ENCODE results near the gene PSMG2.

Gene PSMG2

GRCh38 chr18:12767580-12768155 is 64.8 kb downstream of the PSMG2 start:
- DNase-seq = no peak

- no peak for DNase-seq
Observed at GRCh38 chr18:12768625-12769024, 65.8 kb downstream of the PSMG2 start.

DNA sequence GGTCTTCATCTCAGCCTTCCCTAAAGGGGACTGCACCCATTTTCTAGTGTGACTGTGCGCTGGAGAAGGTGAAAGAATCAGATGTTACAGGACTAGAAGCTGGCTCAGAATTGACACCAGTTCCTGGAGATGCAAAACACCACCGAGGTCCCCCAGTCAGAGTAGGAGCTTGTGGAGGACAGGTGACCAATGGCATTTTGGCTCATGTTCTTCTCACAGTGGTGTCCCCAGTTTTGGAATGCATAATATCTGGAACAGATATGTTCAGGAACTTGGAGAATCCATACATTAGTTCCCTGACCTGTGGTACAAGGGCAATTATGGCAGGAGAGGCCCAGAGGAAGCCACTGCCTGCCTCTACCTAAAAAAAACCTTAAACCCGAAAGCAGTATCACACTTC is 66.3 kb downstream of the PSMG2 start:
- DNase-seq = no peak

DNA sequence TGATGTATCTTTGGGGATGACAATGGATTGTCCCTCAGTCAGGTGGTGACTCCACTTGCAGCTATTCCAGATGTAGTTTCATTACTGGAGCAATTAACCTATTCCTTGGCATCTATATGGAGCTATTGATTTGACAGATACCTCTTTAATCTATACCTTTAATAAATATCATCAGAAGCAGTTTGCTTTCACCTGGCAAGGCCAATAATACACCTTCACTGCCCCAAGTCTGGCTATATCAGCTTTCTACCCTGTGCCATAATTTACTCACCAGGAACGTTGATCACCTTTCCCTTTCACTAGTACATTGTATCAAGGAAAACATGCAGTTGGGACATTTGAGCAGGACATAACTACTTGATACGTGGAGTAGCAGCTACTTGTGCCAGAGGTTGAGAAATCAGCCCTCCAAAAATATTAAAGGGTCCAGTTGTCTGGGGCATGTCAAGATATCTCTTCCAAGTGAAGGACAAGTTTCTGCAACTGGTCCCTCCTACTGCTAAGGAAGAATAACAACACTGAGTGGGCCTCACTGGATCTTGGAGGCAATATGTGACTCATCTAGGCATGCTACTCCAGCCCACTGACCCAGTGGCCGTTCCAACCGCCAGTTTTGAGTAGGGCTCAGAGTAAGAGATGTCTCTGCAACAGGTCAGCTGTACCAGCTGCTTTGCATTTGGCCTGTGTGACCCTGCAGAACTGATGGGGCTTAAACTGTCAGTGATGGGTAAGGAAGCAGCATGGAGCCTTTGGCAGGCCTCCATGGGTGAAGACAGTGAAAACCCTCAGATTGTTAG is 67.0 kb downstream of the PSMG2 start:
- no peak for DNase-seq

GRCh38 chr18:12770469-12771219 is 67.8 kb downstream of the PSMG2 start:
- DNase-seq = no peak

- DNase-seq = no peak
Observed at GRCh38 chr18:12772111-12772510, 69.3 kb downstream of the PSMG2 start.

DNA sequence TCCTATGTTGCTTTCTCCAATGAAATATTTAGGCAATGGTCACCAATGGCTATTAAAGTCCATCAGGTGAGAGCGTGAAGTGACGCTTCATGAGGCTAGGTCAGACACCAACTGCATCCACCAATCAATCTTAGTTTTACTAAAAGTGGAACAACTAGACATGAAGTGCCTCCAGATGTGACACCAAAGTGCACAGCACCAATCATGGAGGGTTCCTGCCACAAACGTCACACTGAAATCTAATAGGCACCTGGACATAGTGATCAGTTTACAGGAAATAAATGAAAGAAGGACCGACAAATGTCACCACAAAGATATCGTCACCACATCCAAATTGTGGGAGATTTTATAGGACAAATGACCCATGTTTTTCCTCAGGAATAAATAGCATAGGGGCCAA is 70.5 kb downstream of the PSMG2 start:
- DNase-seq = no peak

GRCh38 chr18:12774982-12775381 is 72.1 kb downstream of the PSMG2 start:
- no peak for DNase-seq

Measured in NCI-H1048 (cell line).